Thyroid gland (tissue), 4 donors: ENCODE results near the gene CDC14A. TPM values are rescaled to one million over a fixed set of nuclear protein-coding genes. Genes with fewer than 3 reads are reported as not detected.

Experiments
- DNase-seq, 2 donors: peaks; one replicate each; pipeline ENCODE4 v3.0.0-alpha.2; 2019
- H3K27ac ChIP-seq, 3 donors: fragments of 200-600 bp; sonication (generic); 1 replicate in 2 of 3; 2 replicates in 1 of 3; pipeline ENCODE4 v1.5.1; 2016 to 2019; ENCODE audit warnings: mild to moderate bottlenecking in 1 of 3, moderate library complexity in 1 of 3
- H3K27me3 ChIP-seq: fragments of 200-600 bp; sonication (generic); one replicate; pipeline ENCODE4 v1.5.1; 2019
- H3K36me3 ChIP-seq, 2 donors: fragments of 200-600 bp; sonication (generic); one replicate each; pipeline ENCODE4 v1.5.1; 2016 to 2019
- H3K4me1 ChIP-seq, 2 donors: fragments of 200-600 bp; sonication (generic); one replicate each; pipeline ENCODE4 v1.5.1; 2017 to 2019
- H3K4me3 ChIP-seq, 3 donors: fragments of 200-600 bp; sonication (generic); replicated peaks in 1 of 3; 1 replicate in 2 of 3; 2 replicates in 1 of 3; pipeline ENCODE4 v1.5.1; 2016; ENCODE audit warnings: mild to moderate bottlenecking in 1 of 3
- H3K9me3 ChIP-seq: fragments of 200-600 bp; sonication (generic); one replicate; pipeline ENCODE4 v1.5.1; 2017
- CTCF ChIP-seq, 6 experiments: fragments of 200-600 bp in 3 of 6; fragments of 450-650 bp in 3 of 6; sonication (generic) in 3 of 6; IDR thresholded peaks; one replicate each; pipeline ENCODE4 v1.5.1; 2016 to 2019; ENCODE audit warnings: antibody characterized with exemption in 6 of 6, mild to moderate bottlenecking in 2 of 6, inconsistent platforms in 1 of 6, moderate library complexity in 1 of 6
- POLR2A ChIP-seq, 2 donors: fragments of 450-650 bp; IDR thresholded peaks; one replicate each; pipeline ENCODE4 v1.6.1; 2017; ENCODE audit warnings: antibody characterized with exemption in 2 of 2, mild to moderate bottlenecking in 2 of 2, moderate library complexity in 1 of 2
- WGBS, 2 donors: methylation state at CpG; one replicate each; pipeline ENCODE4 v1.1.5; 2017; 5-methylcytosine and 5-hydroxymethylcytosine counted together
- intact Hi-C: fragments of 100-400 bp; cut with DNase I; formaldehyde crosslinking; loops from one replicate; pipeline ENCODE4 v1.15.1; 2023
- total RNA-seq, 4 donors: library from RNA; depleted of rRNA; stranded (reverse); fragments of >200 nt; gene quantifications; one replicate each; pipeline ENCODE4 v1.2.3, GENCODE V29; 2016

Gene CDC14A
- total RNA-seq, 4 donors from 2014 or later = 17.1 to 32.8 (median 28.0) TPM

GRCh38 chr1:100349246-100349645, 3.1 kb upstream of the CDC14A start:
- DNase-seq = no peak
- WGBS, 2 donors = 91 to 93% methylated on average over 4 of the region's 4 CpGs
- peaks cover 2 to 13% of the 10 kb centered on the region in 2 donors for H3K4me1 ChIP-seq
- H3K27ac ChIP-seq = no peak overlapping the region
- H3K36me3 ChIP-seq = no peaks in the 10 kb centered on the region
- H3K4me3 ChIP-seq = no peak overlapping the region
- intact Hi-C loops = no loop called here
- H3K9me3 ChIP-seq = no peaks in the 10 kb centered on the region
- no peak for TF ChIP-seq CTCF (IDR thresholded peaks at IDR 0.05)
- TF ChIP-seq POLR2A (IDR thresholded peaks at IDR 0.05) = no peak
- H3K27me3 ChIP-seq = no peaks in the 10 kb centered on the region

DNA sequence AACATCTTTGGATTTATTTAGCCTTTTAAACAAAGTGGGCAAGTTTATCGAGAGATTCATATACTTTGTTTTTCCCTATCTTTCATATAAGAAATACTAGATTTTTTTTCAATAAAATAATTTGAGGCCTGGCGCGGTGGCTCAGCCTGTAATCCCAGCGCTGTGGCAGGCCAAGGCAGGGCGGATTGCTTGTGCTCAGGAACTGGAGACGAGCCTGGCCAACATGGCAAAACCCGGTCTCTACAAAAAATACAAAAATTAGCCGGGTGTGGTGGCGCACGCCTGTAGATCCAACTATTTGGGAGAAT, 1.6 kb upstream of the CDC14A start:
- Histone ChIP-seq H3K9me3 (no peaks in the 10 kb centered on the region), H3K4me1 (peaks cover 16 to 18% of the 10 kb centered on the region in 2 donors), H3K4me3 (peak overlapping the region in 1 of 3 donors; percentile 86), H3K27ac (peak overlapping the region; percentile 14 to 89 (median 70)), H3K36me3 (no peaks in the 10 kb centered on the region), H3K27me3 (no peaks in the 10 kb centered on the region)
- 76 to 79% methylated on average over 10 of the region's 10 CpGs for WGBS, 2 donors
- TF ChIP-seq CTCF (IDR thresholded peaks at IDR 0.05) = no peak
- no peak for TF ChIP-seq POLR2A (IDR thresholded peaks at IDR 0.05)
- peak in 1 of 2 donors; percentile 12 for DNase-seq
- intact Hi-C loops = loop anchor here (5.0 kb wide), 1 partner anchor 83 kb away; the partner anchor contains the start of gene RTCA

DNA sequence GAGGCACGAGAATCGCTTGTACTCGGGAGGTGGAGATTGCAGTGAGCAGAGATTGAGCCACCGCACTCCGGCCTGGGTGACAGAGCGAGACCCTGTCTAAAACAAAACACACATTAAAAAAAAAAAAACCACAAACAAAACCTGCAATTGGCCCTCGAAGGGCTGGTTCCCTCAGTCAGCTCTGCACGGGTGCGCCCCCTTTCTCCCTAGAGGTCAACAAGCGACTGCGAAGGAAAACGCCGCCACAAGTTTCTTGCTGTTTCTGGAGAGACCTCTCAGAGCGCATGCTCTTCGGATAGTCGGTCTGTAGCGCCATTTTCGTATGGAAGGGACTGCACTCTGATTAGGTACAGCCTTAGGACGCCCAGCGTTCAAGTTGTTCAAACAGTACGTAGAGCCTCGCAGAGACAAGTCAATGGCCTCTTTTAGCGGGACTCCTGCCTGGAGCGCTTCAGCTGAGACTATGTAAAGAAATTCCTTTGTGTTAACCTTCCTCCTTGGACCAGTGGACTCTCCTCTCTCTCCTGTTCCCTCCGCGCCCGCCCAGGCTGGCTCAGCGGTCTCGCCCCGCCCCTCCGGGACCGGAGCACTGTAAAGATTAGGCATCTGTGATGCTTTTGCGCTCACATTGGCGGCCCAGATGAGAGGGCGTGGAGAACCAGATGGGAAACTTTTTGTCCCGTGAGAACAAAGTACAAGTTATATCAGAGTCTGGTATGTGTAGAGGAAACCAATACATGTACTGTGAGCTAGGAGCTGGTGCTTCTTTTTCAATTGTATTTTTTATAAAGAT, 1.0 kb upstream of the CDC14A start:
- Histone ChIP-seq H3K4me3 (peak overlapping the region; percentile 74 to 87 (median 86)), H3K9me3 (no peaks in the 10 kb centered on the region), H3K4me1 (peaks cover 16 to 18% of the 10 kb centered on the region in 2 donors), H3K27me3 (no peaks in the 10 kb centered on the region), H3K36me3 (no peaks in the 10 kb centered on the region), H3K27ac (peak overlapping the region; percentile 14 to 89 (median 70))
- TF ChIP-seq CTCF (IDR thresholded peaks at IDR 0.05) = peak in 2 of 6 experiments; percentile 26 to 27
- peak in 1 of 2 donors; percentile 57 for TF ChIP-seq POLR2A (IDR thresholded peaks at IDR 0.05)
- intact Hi-C loops = loop anchor here (5.0 kb wide), 1 partner anchor 84 kb away; the partner anchor contains the start of gene RTCA
- 6 to 10% methylated on average over 27 to 36 of the region's 36 CpGs for WGBS, 2 donors
- DNase-seq = peak; percentile 76 to 78

DNA sequence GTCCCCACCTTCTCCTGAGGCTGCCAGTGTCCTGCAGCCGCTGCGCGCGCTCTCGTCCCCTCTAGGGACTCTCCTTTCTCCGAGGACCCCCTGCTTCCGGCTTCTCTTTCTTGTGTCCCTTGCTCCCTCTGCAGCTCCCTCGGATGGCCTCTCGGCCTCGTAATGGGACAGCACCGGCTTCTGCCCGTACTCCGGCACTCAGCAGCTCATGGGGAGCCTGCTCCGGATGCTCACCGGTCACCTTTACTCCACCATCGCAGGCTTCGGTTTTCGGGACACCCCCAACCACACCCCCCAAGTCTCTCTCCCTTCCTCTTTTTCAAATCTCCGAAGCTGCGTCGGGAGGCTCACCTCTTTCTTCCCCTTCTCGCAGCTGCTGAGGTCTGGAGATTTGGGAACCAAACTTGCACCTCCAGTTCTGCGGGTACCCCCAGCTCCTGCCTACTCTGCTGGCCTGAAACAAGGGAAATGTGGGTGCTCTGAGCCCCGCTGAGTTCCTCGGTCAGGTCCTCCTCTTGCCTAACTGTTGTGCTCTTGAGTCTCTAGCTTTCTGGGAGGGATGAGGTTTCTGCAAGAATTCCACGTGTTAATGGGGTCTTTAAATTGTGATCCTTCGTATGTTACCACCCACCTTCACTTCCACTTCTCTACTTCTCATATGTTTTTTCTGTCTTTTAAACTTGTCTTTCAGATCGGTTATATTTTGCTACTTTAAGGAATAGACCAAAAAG, 930 bp downstream of the CDC14A start:
- TF ChIP-seq POLR2A (IDR thresholded peaks at IDR 0.05) = no peak
- no peak for TF ChIP-seq CTCF (IDR thresholded peaks at IDR 0.05)
- intact Hi-C loops = loop anchor here (5.0 kb wide), 1 partner anchor 86 kb away; the partner anchor contains the start of gene RTCA
- no peaks in the 10 kb centered on the region for H3K36me3 ChIP-seq
- 2 to 4% methylated on average over 28 of the region's 28 CpGs for WGBS, 2 donors
- H3K27ac ChIP-seq = peak overlapping the region; percentile 14 to 89 (median 70)
- peak; percentile 39 to 47 for DNase-seq
- H3K4me3 ChIP-seq = peak overlapping the region; percentile 85 to 87 (median 86)
- H3K27me3 ChIP-seq = no peaks in the 10 kb centered on the region
- no peaks in the 10 kb centered on the region for H3K9me3 ChIP-seq
- H3K4me1 ChIP-seq = peaks cover 21 to 22% of the 10 kb centered on the region in 2 donors
